Right lobe of liver (tissue), 4 donors: ENCODE data around the gene XAGE1B.
"Not testable (repeated sequence)": the region's sequence is repeated elsewhere in the genome, so short reads cannot be mapped to it uniquely, and the experiment has no call there.

Source experiments
- CTCF ChIP-seq, 4 donors: fragments of 200-600 bp in 3 of 4; fragments of 450-650 bp in 1 of 4; IDR thresholded peaks; one replicate each; pipeline versions ENCODE4 v1.5.1 to v1.8.0; 2016 to 2022; ENCODE audit warnings: antibody characterized with exemption in 4 of 4, mild to moderate bottlenecking in 2 of 4
- POLR2A ChIP-seq: fragments of 450-650 bp; IDR thresholded peaks from one replicate; pipeline ENCODE4 v1.6.1; 2017; ENCODE audit warnings: antibody characterized with exemption, mild to moderate bottlenecking
- donor health status: DM: no; HTN: no; CAD: no.
- donor health status: DM: no; HTN: no; CAD: no.
- donor health status: DM: no; HTN: yes; CAD: no.

GRCh38 chrX:52516110-52516986 is 515 bp downstream of the XAGE1B start:
- not testable (repeated sequence) for TF ChIP-seq POLR2A; CTCF (IDR thresholded peaks at IDR 0.05)
